NCI-H128 (cell line): ENCODE data around the gene GOLGA2.
A peak's percentile ranks its signal among the peaks of the same experiment; 100 is the strongest.
"Not testable (repeated sequence)": the region's sequence is repeated elsewhere in the genome, so short reads cannot be mapped to it uniquely, and the experiment has no call there.

Experiments used
- DNase-seq: peaks from one replicate; lab custom pipeline; 2025; ENCODE audit not compliant: unreplicated experiment; lab: John Stamatoyannopoulos, UW

Gene GOLGA2

GRCh38 chr9:128244091-128244836, 31.5 kb downstream of the GOLGA2 start:
- no peak for DNase-seq

- no peak for DNase-seq
These were observed 32.4 kb downstream of the GOLGA2 start for GRCh38 chr9:128243215-128244018.

GRCh38 chr9:128242828-128243214, 33.0 kb downstream of the GOLGA2 start:
- DNase-seq = no peak

GRCh38 chr9:128242124-128242523, 33.7 kb downstream of the GOLGA2 start:
- no peak for DNase-seq

GRCh38 chr9:128233817-128234406, 41.9 kb downstream of the GOLGA2 start:
- no peak for DNase-seq

GRCh38 chr9:128232528-128233428, 43.0 kb downstream of the GOLGA2 start:
- no peak for DNase-seq

GRCh38 chr9:128231638-128232527, 43.9 kb downstream of the GOLGA2 start:
- DNase-seq = no peak

- not testable (repeated sequence) for DNase-seq
These were observed 44.9 kb downstream of the GOLGA2 start for GRCh38 chr9:128230897-128231296.

GRCh38 chr9:128226412-128226801, 49.4 kb downstream of the GOLGA2 start:
- no peak for DNase-seq

- no peak for DNase-seq
These were observed 49.9 kb downstream of the GOLGA2 start for GRCh38 chr9:128225770-128226411.

GRCh38 chr9:128224877-128225276, 50.9 kb downstream of the GOLGA2 start:
- DNase-seq = no peak

- DNase-seq = no peak
These were observed 52.7 kb downstream of the GOLGA2 start for GRCh38 chr9:128222880-128223670.

GRCh38 chr9:128222026-128222425, 53.8 kb downstream of the GOLGA2 start:
- no peak for DNase-seq

- no peak for DNase-seq
These were observed 56.0 kb downstream of the GOLGA2 start for GRCh38 chr9:128219831-128220230.

- DNase-seq = peak; percentile 61
These were observed 57.1 kb downstream of the GOLGA2 start for GRCh38 chr9:128218518-128219389.

GRCh38 chr9:128218172-128218517, 57.7 kb downstream of the GOLGA2 start:
- no peak for DNase-seq

- DNase-seq = no peak
These were observed 58.8 kb downstream of the GOLGA2 start for GRCh38 chr9:128216781-128217553.
